SK-N-DZ (cell line): Measurements from ENCODE around the gene ZP4.
"Not testable (repeated sequence)": the region's sequence is repeated elsewhere in the genome, so short reads cannot be mapped to it uniquely, and the experiment has no call there.

ENCODE experiments used
- DNase-seq: peaks from one replicate; pipeline ENCODE4 v3.0.0-alpha.2; 2015; ENCODE audit warnings: low spot score

The ZP4 gene

GRCh38 chr1:237877631-237878030, 13.1 kb downstream of the ZP4 start:
- no peak for DNase-seq

DNA sequence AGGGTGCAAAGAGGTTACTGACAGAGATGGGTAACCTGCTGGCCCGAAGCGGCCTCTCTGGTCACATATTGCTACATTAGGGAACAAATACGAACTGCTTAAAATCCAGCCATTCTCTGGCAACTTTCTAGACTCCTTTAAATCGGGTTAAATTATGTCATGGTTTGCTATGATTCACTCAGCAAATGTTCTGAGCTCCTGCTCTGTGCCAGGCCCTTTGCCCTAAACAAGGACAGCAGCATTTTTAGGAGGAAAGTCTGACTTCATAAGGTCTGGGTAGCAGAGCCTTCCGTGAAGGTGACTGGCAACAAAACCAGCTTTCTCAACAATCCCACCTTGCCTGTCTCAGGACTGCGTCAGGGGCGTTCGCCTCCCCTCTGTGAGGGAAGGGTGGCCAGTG, 15.4 kb downstream of the ZP4 start:
- DNase-seq = no peak

DNA sequence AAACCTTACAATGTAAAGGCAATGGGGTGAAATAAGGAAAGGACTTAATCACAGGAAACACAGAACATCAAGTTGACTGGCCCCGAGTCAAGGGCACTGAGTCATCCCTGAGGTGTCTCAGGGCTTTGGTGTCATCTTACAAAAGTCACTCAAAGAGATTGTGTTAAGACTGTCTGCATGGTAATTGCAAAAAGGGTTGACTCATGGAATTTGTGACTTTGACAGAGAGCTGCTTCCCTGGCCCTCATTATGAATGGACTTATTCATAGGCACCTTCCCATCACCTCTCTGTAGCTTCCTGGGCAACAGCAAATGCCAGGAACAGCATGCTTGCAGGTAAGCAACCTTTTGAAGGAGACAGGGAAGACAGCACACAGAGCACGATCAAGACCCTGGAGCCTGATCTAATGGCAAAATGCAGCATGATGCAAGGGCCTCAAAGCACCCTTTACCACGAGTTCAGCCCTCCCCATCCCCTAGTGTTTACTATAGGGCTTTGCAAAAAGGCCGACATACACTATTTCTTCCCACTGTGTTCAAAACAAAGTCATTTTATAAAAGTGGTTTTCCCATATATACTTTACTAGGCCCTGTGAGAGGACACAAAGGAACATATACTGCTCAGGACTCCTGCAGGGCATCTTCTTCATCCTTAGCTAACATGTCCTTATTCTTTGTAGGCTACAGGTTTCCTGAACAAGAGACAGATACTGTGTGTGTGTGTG, 17.1 kb downstream of the ZP4 start:
- DNase-seq = no peak

DNA sequence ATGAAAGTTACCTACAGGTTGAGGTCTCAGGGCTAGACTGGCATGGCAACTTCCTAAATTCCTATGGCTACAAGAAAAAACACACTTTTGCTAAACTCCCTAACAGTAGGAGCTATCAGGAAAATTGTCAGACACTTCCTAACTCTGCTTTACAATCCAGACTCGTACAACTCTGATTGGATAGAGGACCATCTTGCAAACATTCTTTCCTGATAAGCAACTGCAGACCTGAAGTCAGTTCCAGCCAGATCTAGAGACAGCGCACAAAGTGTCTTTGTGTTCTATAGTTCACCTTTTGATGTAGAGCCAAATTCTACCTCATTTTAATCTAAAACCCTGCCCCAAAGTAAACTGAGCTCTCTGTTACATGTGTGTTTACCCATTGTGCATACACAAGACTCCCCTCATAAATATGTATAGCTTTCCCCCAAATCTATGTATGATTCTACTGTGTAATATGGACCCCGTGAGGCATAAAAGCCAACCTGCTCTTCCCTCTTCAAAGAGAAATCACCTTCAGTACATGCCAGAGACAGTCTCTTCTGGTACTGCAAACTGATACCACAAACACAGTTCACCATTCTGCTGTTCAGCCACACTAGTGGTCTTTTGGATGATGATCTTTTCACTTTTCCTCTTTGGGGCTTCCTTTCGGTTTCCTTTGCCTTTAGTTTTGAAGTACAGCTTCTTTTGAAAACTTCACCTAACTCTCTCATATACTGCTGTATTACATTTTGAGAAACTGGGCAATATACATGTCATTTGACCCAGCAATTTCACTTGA, 21.7 kb downstream of the ZP4 start:
- DNase-seq = no peak

- DNase-seq = no peak
These were observed 23.3 kb downstream of the ZP4 start for GRCh38 chr1:237867380-237867888.

- DNase-seq = peak; percentile 65
These were observed 26.1 kb downstream of the ZP4 start for GRCh38 chr1:237864338-237865244.

DNA sequence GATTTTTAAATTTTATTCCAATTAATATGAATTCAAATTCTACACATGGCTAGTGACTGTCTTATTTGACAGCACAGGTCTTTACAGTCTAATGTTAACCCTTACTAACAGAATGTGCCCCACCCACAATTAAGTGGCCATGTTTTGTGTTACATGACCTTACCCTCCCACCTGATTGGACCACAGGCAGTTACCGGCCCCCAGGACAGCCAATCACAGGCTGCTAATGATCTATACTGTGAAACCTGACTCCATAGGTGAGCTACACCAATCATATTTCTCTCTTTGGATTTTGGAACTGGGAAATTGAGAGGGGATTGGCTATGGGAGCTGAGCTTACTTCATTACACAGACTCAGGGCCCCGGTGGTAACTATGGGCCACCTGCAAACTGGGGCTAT, 27.5 kb downstream of the ZP4 start:
- DNase-seq = no peak

- no peak for DNase-seq
These were observed 28.8 kb downstream of the ZP4 start for GRCh38 chr1:237861944-237862343.

DNA sequence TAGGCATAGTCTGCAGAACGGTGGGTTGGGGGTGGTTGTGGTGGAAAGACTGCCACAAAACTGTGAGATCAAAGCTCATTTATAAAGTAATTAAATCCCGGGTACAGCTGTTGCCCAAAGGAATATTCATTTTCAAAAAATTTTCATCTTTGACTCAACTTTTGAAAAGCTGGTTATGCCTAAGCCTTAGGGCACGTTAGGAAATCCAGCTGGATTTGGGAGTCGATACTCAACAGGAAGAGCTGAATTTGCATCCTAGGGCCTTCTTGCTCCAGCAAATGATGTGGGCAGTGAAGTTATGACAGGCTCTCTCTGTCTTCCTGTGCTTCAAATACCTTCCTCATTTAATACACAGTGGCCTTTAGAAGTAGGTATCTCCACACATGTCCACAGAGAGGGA, 31.7 kb downstream of the ZP4 start:
- DNase-seq = no peak

DNA sequence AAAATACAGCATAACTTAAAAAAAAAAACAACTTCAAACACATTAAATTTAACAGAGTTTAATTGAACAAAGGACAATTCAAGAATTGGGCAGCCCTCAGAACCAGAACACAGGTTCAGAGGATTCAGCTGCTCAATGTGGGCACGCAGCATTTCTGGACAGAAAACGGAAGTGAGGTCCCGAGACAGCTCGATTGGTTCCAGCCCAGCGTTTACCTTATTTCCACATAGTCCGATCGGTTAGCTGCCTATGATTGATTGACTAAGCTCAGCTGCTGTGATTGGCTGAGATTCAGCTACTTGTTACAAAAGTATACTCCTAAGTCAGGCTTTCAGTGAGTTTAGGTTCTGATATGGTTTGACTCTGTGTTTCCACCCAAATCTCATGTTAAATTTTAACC, 33.3 kb downstream of the ZP4 start:
- no peak for DNase-seq

GRCh38 chr1:237852342-237852741, 38.4 kb downstream of the ZP4 start:
- DNase-seq = no peak

DNA sequence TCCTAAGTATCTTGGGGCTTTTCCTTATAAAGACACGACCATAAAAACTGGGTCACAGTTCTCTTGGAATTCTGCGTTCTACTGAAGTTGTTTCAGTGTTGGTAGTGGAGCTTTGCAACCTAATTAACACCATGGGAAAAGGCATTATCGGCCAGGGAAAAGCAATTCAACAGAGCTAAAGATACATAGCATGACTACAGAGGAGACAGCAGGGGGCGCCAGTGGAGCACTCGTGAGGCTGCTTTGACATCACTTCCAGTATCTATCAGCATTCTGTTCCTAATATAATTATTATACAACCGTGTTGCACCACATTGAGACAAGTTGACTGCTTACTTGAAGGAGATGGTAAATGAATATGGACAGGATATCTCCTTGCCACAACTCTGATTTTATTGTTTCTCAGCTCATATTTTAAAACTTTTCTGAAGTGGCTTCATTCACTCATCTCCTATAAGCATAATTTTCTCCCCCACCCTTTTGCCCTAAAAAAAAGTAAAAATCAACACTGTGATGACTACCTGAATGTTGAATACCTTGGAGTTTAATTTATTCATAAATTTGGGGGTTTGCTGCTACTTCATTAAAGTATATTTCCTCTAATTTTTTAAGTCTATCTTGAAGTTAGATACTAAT, 39.4 kb downstream of the ZP4 start:
- DNase-seq = peak; percentile 44

DNA sequence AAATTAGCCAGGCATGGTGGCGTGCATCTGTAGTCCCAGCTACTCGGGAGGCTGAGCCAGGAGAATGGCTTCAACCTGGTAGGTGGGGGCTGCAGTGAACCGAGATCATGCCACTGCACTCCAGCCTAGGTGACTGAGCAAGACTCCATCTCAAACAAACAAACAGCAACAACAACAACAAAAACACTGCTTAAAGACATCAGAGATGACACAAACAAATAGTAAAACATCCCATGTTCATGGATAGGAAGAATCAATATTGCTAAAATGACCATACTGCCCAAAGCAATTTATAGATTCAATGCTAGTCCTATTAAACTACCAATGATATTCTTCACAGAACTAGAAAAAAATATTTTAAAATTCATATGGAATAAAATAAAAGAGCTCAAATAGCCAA, 47.2 kb downstream of the ZP4 start:
- DNase-seq = not testable (repeated sequence)

DNA sequence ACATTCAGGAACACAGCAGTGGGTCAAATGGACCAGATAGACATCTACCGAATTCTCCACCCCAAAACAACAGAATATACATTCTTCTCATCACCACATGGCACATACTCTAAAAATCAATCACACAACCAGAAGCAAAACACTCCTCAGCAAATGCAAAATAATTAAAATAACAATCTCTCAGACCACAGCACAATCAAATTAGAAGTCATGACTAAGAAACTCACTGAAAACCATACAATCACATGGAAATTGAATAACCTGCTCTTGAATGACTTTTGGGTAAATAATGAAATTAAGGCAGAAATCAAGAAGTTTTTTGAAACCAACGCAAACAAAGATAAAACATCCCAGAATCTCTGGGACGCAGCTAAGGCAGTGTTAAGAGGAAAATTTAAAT, 49.2 kb downstream of the ZP4 start:
- DNase-seq = no peak

DNA sequence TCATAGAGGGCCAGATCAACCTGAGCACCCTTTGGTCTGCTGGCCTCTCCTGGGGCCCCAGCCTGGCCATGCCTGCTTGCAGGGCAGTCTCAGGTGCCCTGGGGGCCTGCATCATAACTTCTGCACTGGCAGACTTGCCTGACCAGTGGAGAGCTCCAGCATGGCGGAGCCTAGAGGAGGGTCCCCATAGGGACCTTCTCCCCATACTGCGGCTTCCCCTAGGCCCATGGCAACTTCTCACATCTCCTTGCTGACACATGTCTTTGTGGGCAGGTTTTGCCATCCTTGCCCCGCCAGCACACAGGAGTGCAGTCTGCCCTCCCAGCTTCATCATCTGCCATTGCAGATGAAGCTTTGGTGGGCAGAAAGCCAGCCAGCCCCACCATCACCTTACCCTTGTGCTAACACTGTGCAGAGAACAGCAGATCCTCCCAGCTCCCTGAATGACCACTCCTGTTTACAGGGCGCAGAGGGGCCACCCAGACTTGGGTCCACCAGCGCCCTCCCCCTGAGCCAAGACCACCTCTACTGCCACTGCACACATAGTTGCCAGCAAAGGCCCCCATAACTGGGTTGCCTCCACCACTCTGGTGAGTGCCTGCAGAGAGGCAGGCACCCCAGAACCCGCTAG, 51.7 kb downstream of the ZP4 start:
- no peak for DNase-seq

DNA sequence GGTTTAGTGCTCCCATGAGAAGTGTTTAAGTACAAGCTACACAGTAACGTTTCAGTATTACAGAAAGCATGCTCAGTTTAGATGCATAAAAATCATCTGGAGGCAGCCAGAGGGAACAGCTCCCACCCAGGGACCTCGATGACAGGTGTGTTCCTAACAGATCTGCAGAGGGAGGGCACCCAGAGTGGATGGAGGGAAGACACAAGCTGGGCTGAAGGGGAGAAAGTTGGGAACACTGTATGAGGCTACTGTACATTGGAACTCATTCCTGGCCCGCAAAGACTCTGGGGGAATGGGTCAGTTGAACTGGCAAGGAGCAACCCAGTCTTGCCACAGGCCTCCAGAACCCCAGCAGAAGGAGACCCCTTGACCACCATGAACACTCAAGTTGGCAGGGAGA, 52.4 kb downstream of the ZP4 start:
- DNase-seq = no peak

DNA sequence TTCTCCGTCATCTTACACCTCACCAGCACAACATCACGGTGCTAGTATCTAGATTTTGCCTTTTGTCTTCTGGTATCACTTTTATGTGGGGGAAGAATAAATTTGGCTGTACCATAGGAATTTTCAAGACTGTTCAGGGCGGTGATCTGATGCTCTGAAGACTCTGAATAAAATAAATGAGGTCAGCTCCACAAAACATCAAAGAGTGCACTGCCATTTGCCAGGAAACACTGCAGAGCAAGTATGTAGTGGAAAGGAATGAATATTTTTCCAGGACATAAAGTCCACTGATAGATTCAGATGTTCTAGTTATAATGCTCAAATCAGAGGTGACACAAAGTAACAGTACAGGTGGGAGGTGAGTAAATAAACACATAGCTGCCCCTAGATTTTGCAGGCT, 56.3 kb downstream of the ZP4 start:
- no peak for DNase-seq

DNA sequence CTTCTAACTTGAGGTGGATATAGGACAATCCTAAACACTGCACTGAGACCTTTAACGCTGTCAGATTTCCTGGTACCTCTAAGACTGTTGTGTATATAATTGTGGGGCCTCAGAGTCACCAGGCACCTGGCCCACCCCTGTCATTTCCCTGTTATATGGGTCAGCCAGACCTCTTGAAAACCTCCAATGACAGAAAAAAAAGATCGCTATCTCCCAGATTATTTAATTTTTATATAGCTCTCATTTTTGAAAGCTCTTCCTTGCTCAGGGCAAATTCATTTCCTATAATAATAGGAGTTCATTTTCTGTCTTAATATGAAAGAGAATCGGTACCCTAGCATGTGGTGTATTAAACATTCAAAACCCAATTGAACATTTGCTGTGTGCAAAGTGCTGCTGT, 56.7 kb downstream of the ZP4 start:
- peak; percentile 15 for DNase-seq

GRCh38 chr1:237832858-237833257, 57.9 kb downstream of the ZP4 start:
- DNase-seq = no peak
